HEK293T (cell line): Measurements from ENCODE around the gene KLHL22.

ENCODE experiments used
- CTCF ChIA-PET: fragments of 350-600 bp; formaldehyde crosslinking; extraction: SDS; loops from one replicate; lab custom pipeline; 2021; ENCODE audit warnings: antibody characterized with exemption, inconsistent platforms; lab: Yijun Ruan, JAX
- POLR2A ChIA-PET: fragments of 350-600 bp; formaldehyde crosslinking; extraction: SDS; loops from one replicate; lab custom pipeline; 2020; ENCODE audit warnings: antibody characterized with exemption, inconsistent platforms; lab: Yijun Ruan, JAX
- DNase-seq: peaks from one replicate; pipeline ENCODE4 v3.0.0; 2012; ENCODE audit warnings: mixed read lengths; ENCODE audit errors: extremely low spot score
- ARNT ChIP-seq: fragments of 450-650 bp; IDR thresholded peaks from 2 replicates; pipeline ENCODE4 v1.6.1; 2017; ENCODE audit warnings: mild to moderate bottlenecking
- BHLHE40 ChIP-seq: fragments of 450-650 bp; IDR thresholded peaks from 2 replicates; pipeline ENCODE4 v1.6.1; 2016; ENCODE audit warnings: mild to moderate bottlenecking, moderate library complexity, borderline replicate concordance
- CTBP1 ChIP-seq: fragments of 450-650 bp; IDR thresholded peaks from 2 replicates; pipeline ENCODE4 v1.6.1; 2016; ENCODE audit warnings: borderline replicate concordance
- ELF4 ChIP-seq: fragments of 450-650 bp; IDR thresholded peaks from 2 replicates; pipeline ENCODE4 v1.6.1; 2017; ENCODE audit warnings: antibody characterized with exemption
- FOXA1 ChIP-seq: fragments of 450-650 bp; IDR thresholded peaks from 2 replicates; pipeline ENCODE4 v1.6.1; 2016; ENCODE audit warnings: mild to moderate bottlenecking
- FOXK2 ChIP-seq: fragments of 450-650 bp; IDR thresholded peaks from 2 replicates; pipeline ENCODE4 v1.6.1; 2016; ENCODE audit warnings: mild to moderate bottlenecking
- FOXM1 ChIP-seq: fragments of 450-650 bp; IDR thresholded peaks from 2 replicates; pipeline ENCODE4 v1.6.1; 2017; ENCODE audit warnings: mild to moderate bottlenecking, borderline replicate concordance
- HDGF ChIP-seq: fragments of 450-650 bp; IDR thresholded peaks from 2 replicates; pipeline ENCODE4 v1.6.1; 2017; ENCODE audit warnings: antibody characterized with exemption, borderline replicate concordance
- L3MBTL2 ChIP-seq: fragments of 450-650 bp; conservative IDR thresholded peaks from 2 replicates; pipeline ENCODE4 v1.6.1; 2016; ENCODE audit warnings: mild to moderate bottlenecking
- LEF1 ChIP-seq: fragments of 450-650 bp; IDR thresholded peaks from 2 replicates; pipeline ENCODE4 v1.6.1; 2017; ENCODE audit warnings: mild to moderate bottlenecking, borderline replicate concordance
- NFRKB ChIP-seq: fragments of 450-650 bp; IDR thresholded peaks from 2 replicates; pipeline ENCODE4 v1.6.1; 2016; ENCODE audit warnings: mild to moderate bottlenecking, moderate library complexity
- SP1 ChIP-seq: fragments of 450-650 bp; IDR thresholded peaks from 2 replicates; pipeline ENCODE4 v1.6.1; 2017
- SUZ12 ChIP-seq: fragments of 450-650 bp; IDR thresholded peaks from 2 replicates; pipeline ENCODE4 v1.6.1; 2016; ENCODE audit warnings: mild to moderate bottlenecking
- TARDBP ChIP-seq: fragments of 450-650 bp; IDR thresholded peaks from 2 replicates; pipeline ENCODE4 v1.6.1; 2016
- ZNF384 ChIP-seq: fragments of 450-650 bp; IDR thresholded peaks from 2 replicates; pipeline ENCODE4 v1.6.1; 2016
- TF ChIP-seq, protein P1 (sequence below): fragments of 450-650 bp; IDR thresholded peaks from 2 replicates; pipeline ENCODE4 v1.6.1; 2016

KLHL22 gene

DNA sequence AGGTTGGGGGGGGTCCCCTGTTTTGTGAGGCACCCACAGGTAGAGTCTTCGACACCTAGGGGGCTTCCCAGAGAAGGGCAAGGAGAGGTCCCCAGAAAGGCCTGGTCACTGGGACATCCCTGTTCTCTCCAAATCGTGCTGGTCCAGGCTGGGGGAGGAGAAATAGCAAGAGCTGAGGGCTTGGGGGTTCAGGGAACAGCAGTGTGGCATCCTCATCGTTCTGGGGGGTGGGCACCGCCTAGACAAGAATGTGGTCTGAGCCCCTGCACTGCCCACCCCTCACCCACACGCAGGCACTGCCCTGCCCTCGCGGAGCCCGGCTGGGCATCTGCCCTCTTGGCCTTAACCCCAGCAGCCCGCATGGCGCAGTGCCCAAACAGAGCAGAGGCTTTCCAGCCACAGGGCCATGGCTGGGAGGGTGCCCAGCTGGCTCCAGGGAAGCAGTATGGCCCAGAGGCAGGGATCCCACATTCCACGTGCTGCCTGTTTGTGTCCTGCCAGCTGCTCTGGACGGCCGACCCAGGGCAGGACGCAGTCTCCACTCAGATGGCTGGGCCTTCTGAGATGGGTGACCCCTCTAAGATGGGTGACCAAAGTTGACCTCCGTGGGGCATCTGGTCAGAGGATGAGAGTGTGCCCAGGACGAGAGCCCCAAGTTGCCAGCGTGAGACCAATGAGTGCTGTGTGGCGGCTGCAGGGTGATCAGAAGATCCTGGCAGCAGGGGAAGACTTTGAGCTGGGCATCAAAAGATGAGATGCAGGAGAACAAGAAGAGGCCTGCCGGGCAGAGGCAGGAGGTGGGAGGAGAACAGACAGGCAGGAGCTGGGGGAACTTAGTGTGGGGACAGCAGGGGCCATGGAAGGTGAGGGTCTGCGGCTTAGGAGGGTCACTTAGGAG is 72.3 kb downstream of the KLHL22 start:
- ChIA-PET POLR2A (no interaction called here), CTCF (no interaction called here)
- TF ChIP-seq CTBP1 (no peak), FOXA1 (no peak), L3MBTL2 (no peak), TARDBP (no peak), ARNT (no peak), HDGF (no peak), SUZ12 (no peak)
- TF ChIP-seq, protein P1, sequence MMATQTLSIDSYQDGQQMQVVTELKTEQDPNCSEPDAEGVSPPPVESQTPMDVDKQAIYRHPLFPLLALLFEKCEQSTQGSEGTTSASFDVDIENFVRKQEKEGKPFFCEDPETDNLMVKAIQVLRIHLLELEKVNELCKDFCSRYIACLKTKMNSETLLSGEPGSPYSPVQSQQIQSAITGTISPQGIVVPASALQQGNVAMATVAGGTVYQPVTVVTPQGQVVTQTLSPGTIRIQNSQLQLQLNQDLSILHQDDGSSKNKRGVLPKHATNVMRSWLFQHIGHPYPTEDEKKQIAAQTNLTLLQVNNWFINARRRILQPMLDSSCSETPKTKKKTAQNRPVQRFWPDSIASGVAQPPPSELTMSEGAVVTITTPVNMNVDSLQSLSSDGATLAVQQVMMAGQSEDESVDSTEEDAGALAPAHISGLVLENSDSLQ = no peak
- DNase-seq = no peak

DNA sequence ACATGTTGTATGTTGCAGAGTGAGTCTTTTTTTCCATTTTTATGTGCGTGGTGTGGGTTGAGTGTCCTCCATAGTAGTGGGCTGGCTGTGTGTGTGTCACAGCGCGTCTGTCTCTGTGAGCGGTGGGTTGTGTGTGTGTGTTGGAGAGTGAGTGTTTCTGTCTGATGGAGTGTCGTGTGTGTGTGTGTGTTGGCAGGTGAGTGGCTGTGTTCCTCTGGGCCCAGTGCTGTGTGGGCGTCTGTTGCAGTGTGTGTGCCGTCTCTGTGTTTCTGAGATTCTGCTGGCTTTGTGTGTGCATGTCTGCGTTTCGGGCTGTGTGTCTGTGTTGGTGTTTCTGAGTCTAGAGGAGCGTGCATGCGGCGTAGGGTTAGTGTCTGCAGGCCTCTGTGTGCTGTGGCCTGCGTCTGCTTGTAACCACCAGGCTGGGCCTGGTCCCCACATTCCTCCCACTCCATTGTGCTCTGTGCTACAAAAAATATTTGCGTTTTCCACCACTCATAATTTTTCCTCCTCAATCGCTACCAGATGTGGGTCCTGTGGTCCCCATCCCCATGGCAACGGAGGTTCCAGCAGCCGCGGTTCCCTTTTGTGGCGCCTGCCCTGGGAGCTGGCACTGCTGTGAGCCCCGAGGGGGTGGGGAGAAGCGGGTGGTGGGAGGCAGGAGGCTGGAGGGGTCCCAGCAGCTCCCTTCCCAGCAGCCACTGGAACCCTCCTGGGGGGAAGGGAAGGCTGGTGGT is 73.2 kb downstream of the KLHL22 start:
- DNase-seq = no peak
- TF ChIP-seq SUZ12 (no peak), ELF4 (no peak), L3MBTL2 (no peak), FOXK2 (no peak), SP1 (no peak), ARNT (no peak), FOXA1 (no peak), NFRKB (no peak), BHLHE40 (no peak), LEF1 (no peak), ZNF384 (no peak), TARDBP (no peak), FOXM1 (no peak), HDGF (no peak), CTBP1 (no peak)
- TF ChIP-seq, protein P1 = no peak
- POLR2A ChIA-PET = no interaction called here
- CTCF ChIA-PET = interaction anchor here (0.6 kb wide), 1 partner anchor 29 kb away, joined by 3 read pairs; no protein-coding TSS in a partner anchor

DNA sequence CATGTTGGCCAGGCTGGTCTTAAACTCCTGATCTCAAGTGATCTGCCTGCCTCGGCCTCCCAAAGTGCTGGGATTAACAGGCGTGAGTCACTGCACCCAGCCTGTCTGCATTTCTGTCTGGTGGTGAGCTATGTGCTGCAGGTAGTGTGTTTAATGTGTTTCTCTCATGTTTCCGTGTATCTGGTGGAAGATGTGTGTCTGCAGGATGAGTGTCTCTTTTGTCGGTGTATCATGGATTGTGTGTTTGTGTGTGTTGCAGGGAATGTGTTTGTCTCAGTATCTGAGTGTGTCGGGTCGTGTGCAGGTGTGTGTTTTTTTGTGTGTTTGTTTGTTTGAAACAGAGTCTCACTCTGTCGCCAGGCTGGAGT is 74.1 kb downstream of the KLHL22 start:
- TF ChIP-seq, protein P1 = no peak
- no peak for TF ChIP-seq FOXK2
- no peak for TF ChIP-seq BHLHE40
- no peak for TF ChIP-seq SP1
- no peak for TF ChIP-seq ARNT
- no peak for TF ChIP-seq CTBP1
- no peak for TF ChIP-seq ZNF384
- no peak for TF ChIP-seq FOXM1
- no peak for TF ChIP-seq LEF1
- no peak for TF ChIP-seq TARDBP
- TF ChIP-seq NFRKB = no peak
- no peak for TF ChIP-seq FOXA1
- TF ChIP-seq SUZ12 = no peak
- no peak for TF ChIP-seq L3MBTL2
- no peak for TF ChIP-seq ELF4
- no peak for DNase-seq
- ChIA-PET CTCF (interaction anchor here (0.6 kb wide), 1 partner anchor 30 kb away, joined by 3 read pairs; no protein-coding TSS in a partner anchor), POLR2A (no interaction called here)

DNA sequence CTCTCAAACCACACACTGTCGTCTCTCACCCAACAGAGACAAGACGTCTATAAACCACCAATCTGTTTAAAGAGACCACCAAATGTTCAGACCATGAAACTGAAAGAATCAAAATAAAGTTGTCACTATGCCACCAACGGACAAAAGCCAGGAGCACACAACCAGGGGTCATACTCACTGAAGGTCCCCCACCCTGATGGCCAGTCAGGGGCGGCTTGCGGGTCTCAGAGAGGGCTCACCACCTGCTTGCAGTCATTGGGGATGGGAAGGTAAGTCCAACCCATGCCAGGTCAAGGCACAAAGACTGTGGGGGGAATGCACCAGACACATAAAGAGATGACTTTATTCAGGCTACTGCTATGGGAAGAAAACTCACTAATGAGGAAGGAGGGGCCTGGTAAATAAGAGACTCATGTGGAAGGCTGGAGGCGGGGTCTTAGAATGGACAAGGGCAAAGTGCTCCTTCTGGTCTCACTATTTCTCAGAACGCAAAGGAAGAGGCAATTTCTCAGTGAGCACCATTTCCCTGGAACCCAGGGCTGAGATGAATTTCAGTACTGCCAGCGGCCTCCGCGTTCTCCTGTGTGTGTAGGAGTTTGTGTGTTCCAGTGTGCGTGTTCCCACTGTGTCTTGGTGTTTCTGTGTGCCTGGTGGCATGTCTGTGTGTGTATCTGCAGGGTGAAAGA is 75.3 kb downstream of the KLHL22 start:
- no peak for DNase-seq
- TF ChIP-seq BHLHE40 = no peak
- CTCF ChIA-PET = no interaction called here
- POLR2A ChIA-PET = no interaction called here

DNA sequence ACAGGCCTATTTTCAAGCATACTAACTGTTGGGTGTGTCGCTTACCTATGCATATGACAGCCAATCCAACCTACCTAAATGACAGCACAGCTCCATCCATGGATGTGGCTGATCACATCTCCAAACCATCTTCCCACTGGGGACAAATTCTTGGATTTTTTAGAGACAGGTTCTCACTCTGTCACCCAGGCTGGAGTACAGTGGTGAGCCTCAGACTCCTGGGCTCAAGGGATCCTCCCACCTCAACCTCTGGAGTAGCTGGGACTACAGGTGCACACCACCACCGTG is 76.0 kb downstream of the KLHL22 start:
- ChIA-PET CTCF (interaction anchor here (0.5 kb wide), 1 partner anchor 9 kb away, joined by 4 read pairs; no protein-coding TSS in a partner anchor), POLR2A (no interaction called here)
- DNase-seq = no peak
- no peak for TF ChIP-seq FOXM1
- TF ChIP-seq BHLHE40 = no peak
- no peak for TF ChIP-seq LEF1
- TF ChIP-seq SUZ12 = no peak
- no peak for TF ChIP-seq L3MBTL2
- no peak for TF ChIP-seq CTBP1
- no peak for TF ChIP-seq NFRKB
- no peak for TF ChIP-seq HDGF
- TF ChIP-seq ARNT = no peak
- TF ChIP-seq, protein P1 = no peak
- TF ChIP-seq ELF4 = no peak
- TF ChIP-seq TARDBP = no peak
- no peak for TF ChIP-seq FOXA1
- TF ChIP-seq SP1 = no peak
- TF ChIP-seq FOXK2 = no peak
- TF ChIP-seq ZNF384 = no peak
